ENCODE data around the gene MTRF1L. TPM values are rescaled to one million over a fixed set of nuclear protein-coding genes. Genes with fewer than 3 reads are reported as not detected.

MTRF1L gene
- polyA plus RNA-seq, 1 of the 3 experiments (the other 2 are of a cell fraction) = 7.7 TPM

DNA sequence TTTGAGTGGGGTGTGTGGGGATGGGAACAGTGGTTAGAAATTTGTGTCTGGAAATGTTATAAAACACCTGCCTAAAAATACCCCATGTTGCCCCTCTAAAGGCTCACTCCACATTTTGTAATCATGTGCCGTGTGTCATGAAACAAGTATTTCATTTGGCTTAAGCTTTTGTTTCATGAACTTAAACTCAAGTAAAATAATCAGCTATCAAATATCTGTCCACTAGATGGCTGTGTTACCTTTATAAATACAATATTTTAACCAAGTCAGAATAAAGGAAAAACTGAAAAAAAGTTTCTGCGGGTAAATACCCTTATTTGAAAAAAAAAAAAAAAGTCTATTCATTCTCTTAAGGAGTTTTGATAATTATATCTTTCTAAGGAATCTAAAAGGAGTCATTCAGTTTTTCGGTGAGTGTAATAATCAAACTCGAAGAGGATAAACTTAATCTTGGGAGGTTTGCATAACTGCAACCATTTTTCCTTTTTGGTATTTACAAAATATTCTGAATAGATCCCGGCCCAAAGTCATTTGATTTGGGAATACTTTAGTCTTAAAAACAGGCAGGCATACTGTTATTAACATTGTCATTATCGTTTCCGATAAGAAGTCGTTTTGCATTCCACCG is 29.9 kb upstream of the MTRF1L start:
- Histone ChIP-seq H3K79me2 (ENCODE audit: insufficient read depth) (no peaks in the 10 kb centered on the region), H2AFZ (ENCODE audit: low read depth) (no peak overlapping the region), H3K27ac (ENCODE audit: low read depth in 2 of 2, low read length in 1 of 2) (no peak overlapping the region), H3K9ac (no peak overlapping the region), H3K9me2 (no peaks in the 10 kb centered on the region), H3K27me3 (ENCODE audit: insufficient read depth) (no peaks in the 10 kb centered on the region), H3K4me1 (ENCODE audit: control insufficient read depth in 1 of 2, insufficient read depth in 2 of 2, low read depth in 1 of 2, low read length in 1 of 2) (no peaks in the 10 kb centered on the region; a peak in 1 of 4 replicates), H4K20me1 (ENCODE audit: insufficient read depth) (no peaks in the 10 kb centered on the region), H3K36me3 (replicated peaks in 1 of 2; ENCODE audit: control insufficient read depth in 1 of 2, insufficient read depth in 2 of 2, low read length in 1 of 2) (no peaks in the 10 kb centered on the region), H3K4me2 (no peak overlapping the region), H3F3A (replicated peaks; ENCODE audit: insufficient read depth) (peaks cover 9% of the 10 kb centered on the region), H3K9me3 (no peaks in the 10 kb centered on the region), H3K4me3 (ENCODE audit: low read depth in 2 of 2, low read length in 1 of 2) (no peak overlapping the region)
- DNase-seq = peak; percentile 14
- CTCF ChIA-PET = interaction anchor here (0.5 to 1.7 kb wide), 19 partner anchors 8 to 1243 kb away, joined by 3 to 7 read pairs (median 3); no protein-coding TSS in a partner anchor
- WGBS (ENCODE audit: low lambda C conversion rate) = 72% methylated on average over 9 of the region's 9 CpGs
- POLR2A ChIA-PET = no interaction called here
- TF ChIP-seq, protein P1, sequence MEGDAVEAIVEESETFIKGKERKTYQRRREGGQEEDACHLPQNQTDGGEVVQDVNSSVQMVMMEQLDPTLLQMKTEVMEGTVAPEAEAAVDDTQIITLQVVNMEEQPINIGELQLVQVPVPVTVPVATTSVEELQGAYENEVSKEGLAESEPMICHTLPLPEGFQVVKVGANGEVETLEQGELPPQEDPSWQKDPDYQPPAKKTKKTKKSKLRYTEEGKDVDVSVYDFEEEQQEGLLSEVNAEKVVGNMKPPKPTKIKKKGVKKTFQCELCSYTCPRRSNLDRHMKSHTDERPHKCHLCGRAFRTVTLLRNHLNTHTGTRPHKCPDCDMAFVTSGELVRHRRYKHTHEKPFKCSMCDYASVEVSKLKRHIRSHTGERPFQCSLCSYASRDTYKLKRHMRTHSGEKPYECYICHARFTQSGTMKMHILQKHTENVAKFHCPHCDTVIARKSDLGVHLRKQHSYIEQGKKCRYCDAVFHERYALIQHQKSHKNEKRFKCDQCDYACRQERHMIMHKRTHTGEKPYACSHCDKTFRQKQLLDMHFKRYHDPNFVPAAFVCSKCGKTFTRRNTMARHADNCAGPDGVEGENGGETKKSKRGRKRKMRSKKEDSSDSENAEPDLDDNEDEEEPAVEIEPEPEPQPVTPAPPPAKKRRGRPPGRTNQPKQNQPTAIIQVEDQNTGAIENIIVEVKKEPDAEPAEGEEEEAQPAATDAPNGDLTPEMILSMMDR (IDR thresholded peaks at IDR 0.05) = peak; percentile 70
- TF ChIP-seq SMC3 (IDR thresholded peaks at IDR 0.05; ENCODE audit: low read depth, low read length) = peak; percentile 32; the same call in 1 of the 2 replicates
- TF ChIP-seq POLR2AphosphoS5 (IDR thresholded peaks at IDR 0.05; ENCODE audit: low read depth, low read length) = no peak
- no peak for TF ChIP-seq FOXJ3 (CRISPR knock-in tag; IDR thresholded peaks at IDR 0.05)
- TF ChIP-seq RAD21 (IDR thresholded peaks at IDR 0.05; ENCODE audit: low read length) = peak; percentile 68

DNA sequence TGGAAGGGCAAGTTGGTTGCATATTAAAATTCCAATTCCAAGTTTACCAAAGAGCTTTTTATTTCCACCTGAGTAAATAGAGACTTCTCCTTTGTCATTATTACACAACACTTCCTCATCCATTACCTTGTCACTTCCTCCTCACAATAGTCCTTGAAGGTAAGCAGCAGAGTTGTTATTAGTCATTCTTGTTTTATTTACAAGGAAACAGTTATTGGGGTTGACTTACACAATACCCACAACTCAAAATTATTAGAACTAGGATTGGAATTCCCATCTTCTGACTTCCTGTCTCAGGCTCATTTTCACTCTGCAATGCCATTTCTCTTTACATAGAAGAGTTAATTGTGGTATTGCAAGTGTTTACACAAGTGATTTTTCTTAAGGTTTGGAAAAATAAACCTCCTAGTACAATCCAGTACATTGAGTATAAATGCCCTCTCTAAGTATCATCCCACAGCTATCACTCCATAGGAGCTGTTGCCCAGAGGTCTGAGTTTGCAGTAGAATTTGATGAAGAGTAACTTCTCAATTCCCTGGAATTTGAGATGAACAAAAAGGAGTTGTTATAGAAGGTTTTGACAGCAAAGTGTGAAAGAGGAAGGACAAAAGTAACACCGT is 28.9 kb upstream of the MTRF1L start:
- no peak for DNase-seq
- 85% methylated on average over 1 of the region's 1 CpG for whole genome bisulfite sequencing (ENCODE audit: low lambda C conversion rate)
- no peak for TF ChIP-seq EP300 (IDR thresholded peaks at IDR 0.05; ENCODE audit: borderline replicate concordance in 1 of 2, low read depth in 1 of 2, low read length in 1 of 2)
- TF ChIP-seq SIN3A (IDR thresholded peaks at IDR 0.05; ENCODE audit: borderline replicate concordance, low read depth, low read length) = no peak
- TF ChIP-seq GATA2 (CRISPR knock-in tag; IDR thresholded peaks at IDR 0.05) = no peak
- no peak for TF ChIP-seq MEF2A (IDR thresholded peaks at IDR 0.05; ENCODE audit: borderline replicate concordance, low read depth)
- TF ChIP-seq SMC3 (IDR thresholded peaks at IDR 0.05; ENCODE audit: low read depth, low read length) = no peak
- TF ChIP-seq, protein P2, sequence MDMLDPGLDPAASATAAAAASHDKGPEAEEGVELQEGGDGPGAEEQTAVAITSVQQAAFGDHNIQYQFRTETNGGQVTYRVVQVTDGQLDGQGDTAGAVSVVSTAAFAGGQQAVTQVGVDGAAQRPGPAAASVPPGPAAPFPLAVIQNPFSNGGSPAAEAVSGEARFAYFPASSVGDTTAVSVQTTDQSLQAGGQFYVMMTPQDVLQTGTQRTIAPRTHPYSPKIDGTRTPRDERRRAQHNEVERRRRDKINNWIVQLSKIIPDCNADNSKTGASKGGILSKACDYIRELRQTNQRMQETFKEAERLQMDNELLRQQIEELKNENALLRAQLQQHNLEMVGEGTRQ (IDR thresholded peaks at IDR 0.05; ENCODE audit: borderline replicate concordance, low read depth, low read length) = no peak
- TF ChIP-seq, protein P3, sequence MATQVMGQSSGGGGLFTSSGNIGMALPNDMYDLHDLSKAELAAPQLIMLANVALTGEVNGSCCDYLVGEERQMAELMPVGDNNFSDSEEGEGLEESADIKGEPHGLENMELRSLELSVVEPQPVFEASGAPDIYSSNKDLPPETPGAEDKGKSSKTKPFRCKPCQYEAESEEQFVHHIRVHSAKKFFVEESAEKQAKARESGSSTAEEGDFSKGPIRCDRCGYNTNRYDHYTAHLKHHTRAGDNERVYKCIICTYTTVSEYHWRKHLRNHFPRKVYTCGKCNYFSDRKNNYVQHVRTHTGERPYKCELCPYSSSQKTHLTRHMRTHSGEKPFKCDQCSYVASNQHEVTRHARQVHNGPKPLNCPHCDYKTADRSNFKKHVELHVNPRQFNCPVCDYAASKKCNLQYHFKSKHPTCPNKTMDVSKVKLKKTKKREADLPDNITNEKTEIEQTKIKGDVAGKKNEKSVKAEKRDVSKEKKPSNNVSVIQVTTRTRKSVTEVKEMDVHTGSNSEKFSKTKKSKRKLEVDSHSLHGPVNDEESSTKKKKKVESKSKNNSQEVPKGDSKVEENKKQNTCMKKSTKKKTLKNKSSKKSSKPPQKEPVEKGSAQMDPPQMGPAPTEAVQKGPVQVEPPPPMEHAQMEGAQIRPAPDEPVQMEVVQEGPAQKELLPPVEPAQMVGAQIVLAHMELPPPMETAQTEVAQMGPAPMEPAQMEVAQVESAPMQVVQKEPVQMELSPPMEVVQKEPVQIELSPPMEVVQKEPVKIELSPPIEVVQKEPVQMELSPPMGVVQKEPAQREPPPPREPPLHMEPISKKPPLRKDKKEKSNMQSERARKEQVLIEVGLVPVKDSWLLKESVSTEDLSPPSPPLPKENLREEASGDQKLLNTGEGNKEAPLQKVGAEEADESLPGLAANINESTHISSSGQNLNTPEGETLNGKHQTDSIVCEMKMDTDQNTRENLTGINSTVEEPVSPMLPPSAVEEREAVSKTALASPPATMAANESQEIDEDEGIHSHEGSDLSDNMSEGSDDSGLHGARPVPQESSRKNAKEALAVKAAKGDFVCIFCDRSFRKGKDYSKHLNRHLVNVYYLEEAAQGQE (IDR thresholded peaks at IDR 0.05; ENCODE audit: low read depth, low read length) = no peak
- no peak for TF ChIP-seq TCF12 (IDR thresholded peaks at IDR 0.05)
- no peak for TF ChIP-seq FOXJ3 (CRISPR knock-in tag; IDR thresholded peaks at IDR 0.05)
- no peak for TF ChIP-seq FOXM1 (IDR thresholded peaks at IDR 0.05; ENCODE audit: low read depth)
- TF ChIP-seq, protein P4, sequence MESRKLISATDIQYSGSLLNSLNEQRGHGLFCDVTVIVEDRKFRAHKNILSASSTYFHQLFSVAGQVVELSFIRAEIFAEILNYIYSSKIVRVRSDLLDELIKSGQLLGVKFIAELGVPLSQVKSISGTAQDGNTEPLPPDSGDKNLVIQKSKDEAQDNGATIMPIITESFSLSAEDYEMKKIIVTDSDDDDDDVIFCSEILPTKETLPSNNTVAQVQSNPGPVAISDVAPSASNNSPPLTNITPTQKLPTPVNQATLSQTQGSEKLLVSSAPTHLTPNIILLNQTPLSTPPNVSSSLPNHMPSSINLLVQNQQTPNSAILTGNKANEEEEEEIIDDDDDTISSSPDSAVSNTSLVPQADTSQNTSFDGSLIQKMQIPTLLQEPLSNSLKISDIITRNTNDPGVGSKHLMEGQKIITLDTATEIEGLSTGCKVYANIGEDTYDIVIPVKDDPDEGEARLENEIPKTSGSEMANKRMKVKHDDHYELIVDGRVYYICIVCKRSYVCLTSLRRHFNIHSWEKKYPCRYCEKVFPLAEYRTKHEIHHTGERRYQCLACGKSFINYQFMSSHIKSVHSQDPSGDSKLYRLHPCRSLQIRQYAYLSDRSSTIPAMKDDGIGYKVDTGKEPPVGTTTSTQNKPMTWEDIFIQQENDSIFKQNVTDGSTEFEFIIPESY (IDR thresholded peaks at IDR 0.05; ENCODE audit: borderline replicate concordance, low read depth) = no peak
- TF ChIP-seq, protein P5, sequence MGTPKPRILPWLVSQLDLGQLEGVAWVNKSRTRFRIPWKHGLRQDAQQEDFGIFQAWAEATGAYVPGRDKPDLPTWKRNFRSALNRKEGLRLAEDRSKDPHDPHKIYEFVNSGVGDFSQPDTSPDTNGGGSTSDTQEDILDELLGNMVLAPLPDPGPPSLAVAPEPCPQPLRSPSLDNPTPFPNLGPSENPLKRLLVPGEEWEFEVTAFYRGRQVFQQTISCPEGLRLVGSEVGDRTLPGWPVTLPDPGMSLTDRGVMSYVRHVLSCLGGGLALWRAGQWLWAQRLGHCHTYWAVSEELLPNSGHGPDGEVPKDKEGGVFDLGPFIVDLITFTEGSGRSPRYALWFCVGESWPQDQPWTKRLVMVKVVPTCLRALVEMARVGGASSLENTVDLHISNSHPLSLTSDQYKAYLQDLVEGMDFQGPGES (IDR thresholded peaks at IDR 0.05; ENCODE audit: low read depth, low read length) = no peak
- TF ChIP-seq JUND (IDR thresholded peaks at IDR 0.05) = no peak

More for the DNA sequence above, 28.9 kb upstream of the MTRF1L start:
- no peaks in the 10 kb centered on the region for H3K27me3 ChIP-seq (ENCODE audit: insufficient read depth)
- no peak overlapping the region for H3K4me2 ChIP-seq
- POLR2A ChIA-PET = no interaction called here
- H3K4me3 ChIP-seq (ENCODE audit: low read depth in 2 of 2, low read length in 1 of 2) = no peak overlapping the region
- H3K4me1 ChIP-seq (ENCODE audit: control insufficient read depth in 1 of 2, insufficient read depth in 2 of 2, low read depth in 1 of 2, low read length in 1 of 2) = no peaks in the 10 kb centered on the region; a peak in 1 of 4 replicates
- no peaks in the 10 kb centered on the region for H4K20me1 ChIP-seq (ENCODE audit: insufficient read depth)
- H2AFZ ChIP-seq (ENCODE audit: low read depth) = no peak overlapping the region
- H3K9ac ChIP-seq = no peak overlapping the region
- H3F3A ChIP-seq (replicated peaks; ENCODE audit: insufficient read depth) = peaks cover 9% of the 10 kb centered on the region
- H3K79me2 ChIP-seq (ENCODE audit: insufficient read depth) = no peaks in the 10 kb centered on the region
- CTCF ChIA-PET = interaction anchor here (0.5 to 1.7 kb wide), 15 partner anchors 11 to 1244 kb away, joined by 3 to 6 read pairs (median 3); no protein-coding TSS in a partner anchor
- no peak overlapping the region for H3K27ac ChIP-seq (ENCODE audit: low read depth in 2 of 2, low read length in 1 of 2)
- no peaks in the 10 kb centered on the region for H3K36me3 ChIP-seq (replicated peaks in 1 of 2; ENCODE audit: control insufficient read depth in 1 of 2, insufficient read depth in 2 of 2, low read length in 1 of 2)
- no peaks in the 10 kb centered on the region for H3K9me2 ChIP-seq
- H3K9me3 ChIP-seq = no peaks in the 10 kb centered on the region

Data from SK-N-SH (cell line).